Measurements from ENCODE around the gene PREX1.
A peak's percentile ranks its signal among the peaks of the same experiment; 100 is the strongest.

PREX1 gene

GRCh38 chr20:48674461-48674860 lies 153.3 kb downstream of the PREX1 start:
- Histone ChIP-seq H3K23ac (ENCODE audit: low read depth, low read length, poor library complexity) (no peak overlapping the region), H3K9ac (ENCODE audit: low read depth, low read length, poor library complexity) (no peak overlapping the region)
- WGBS, 2 donors (ENCODE audit: extremely low coverage in 2 of 2, insufficient read length in 2 of 2, insufficient replicate concordance in 1 of 2), result no CpG with 5 or more reads among the region's 3 CpGs

GRCh38 chr20:48673507-48673906 lies 154.3 kb downstream of the PREX1 start:
- no peak overlapping the region for H4K91ac ChIP-seq (ENCODE audit: low read depth, low read length, poor library complexity)
- no peak overlapping the region for H2BK15ac ChIP-seq (ENCODE audit: low read length)
- H2BK12ac ChIP-seq (ENCODE audit: low read length), result no peak overlapping the region
- no peak overlapping the region for H3K23ac ChIP-seq (ENCODE audit: low read depth, low read length, poor library complexity)
- no peaks in the 10 kb centered on the region for H3K9me3 ChIP-seq (replicated peaks in 1 of 2; ENCODE audit: control insufficient read depth in 2 of 2, insufficient read depth in 1 of 2, low read depth in 1 of 2, low read length in 2 of 2)
- no peak for DNase-seq (ENCODE audit: low spot score)
- H2AK5ac ChIP-seq (ENCODE audit: low read depth, low read length), result no peak overlapping the region
- no peaks in the 10 kb centered on the region for H3K27me3 ChIP-seq (ENCODE audit: control insufficient read depth in 3 of 3, insufficient read depth in 3 of 3, low read depth in 1 of 3, low read length in 3 of 3)
- peaks cover 0 to 97% of the 10 kb centered on the region in 2 donors for H3K36me3 ChIP-seq (replicated peaks in 1 of 2; ENCODE audit: control insufficient read depth in 2 of 2, insufficient read depth in 2 of 2, low read length in 2 of 2)
- no peak overlapping the region for H3K14ac ChIP-seq (ENCODE audit: low read length)
- no peak overlapping the region for H3K9ac ChIP-seq (ENCODE audit: low read depth, low read length, poor library complexity)
- H3K18ac ChIP-seq (ENCODE audit: low read length), result no peak overlapping the region
- no peaks in the 10 kb centered on the region for H3K79me1 ChIP-seq (ENCODE audit: low read depth, low read length)
- no peak overlapping the region for H3K4ac ChIP-seq (ENCODE audit: low read length)
- no peak overlapping the region for H2BK120ac ChIP-seq (ENCODE audit: low read depth, low read length)
- no peak overlapping the region for H3K4me2 ChIP-seq (ENCODE audit: insufficient read depth, low read length, poor library complexity, severe bottlenecking)
- no peak overlapping the region for H4K8ac ChIP-seq (ENCODE audit: low read depth, low read length)
- no CpG with 5 or more reads among the region's 4 CpGs for WGBS, 2 donors (ENCODE audit: extremely low coverage in 2 of 2, insufficient read length in 2 of 2, insufficient replicate concordance in 1 of 2)
- no peak overlapping the region for H2AFZ ChIP-seq (ENCODE audit: low read length)
- H3K4me1 ChIP-seq (ENCODE audit: control insufficient read depth in 2 of 2, insufficient read depth in 1 of 2, low read depth in 1 of 2, low read length in 2 of 2), result no peaks in the 10 kb centered on the region
- no peak overlapping the region for H3K27ac ChIP-seq (replicated peaks; ENCODE audit: low read length)
- no peak overlapping the region for H3K4me3 ChIP-seq (ENCODE audit: low read length in 2 of 2)
- H2BK5ac ChIP-seq (ENCODE audit: low read length), result no peak overlapping the region

More at GRCh38 chr20:48674461-48674860, 153.3 kb downstream of the PREX1 start:
- Histone ChIP-seq H2BK15ac (ENCODE audit: low read length) (no peak overlapping the region), H2AFZ (ENCODE audit: low read length) (no peak overlapping the region), H3K27me3 (ENCODE audit: control insufficient read depth in 3 of 3, insufficient read depth in 3 of 3, low read depth in 1 of 3, low read length in 3 of 3) (no peaks in the 10 kb centered on the region), H2BK120ac (ENCODE audit: low read depth, low read length) (no peak overlapping the region), H3K36me3 (replicated peaks in 1 of 2; ENCODE audit: control insufficient read depth in 2 of 2, insufficient read depth in 2 of 2, low read length in 2 of 2) (peaks cover 0 to 97% of the 10 kb centered on the region in 2 donors), H4K8ac (ENCODE audit: low read depth, low read length) (no peak overlapping the region), H3K4me2 (ENCODE audit: insufficient read depth, low read length, poor library complexity, severe bottlenecking) (no peak overlapping the region), H3K4ac (ENCODE audit: low read length) (no peak overlapping the region), H2AK5ac (ENCODE audit: low read depth, low read length) (no peak overlapping the region), H3K9me3 (replicated peaks in 1 of 2; ENCODE audit: control insufficient read depth in 2 of 2, insufficient read depth in 1 of 2, low read depth in 1 of 2, low read length in 2 of 2) (no peaks in the 10 kb centered on the region), H2BK5ac (ENCODE audit: low read length) (no peak overlapping the region), H4K91ac (ENCODE audit: low read depth, low read length, poor library complexity) (no peak overlapping the region), H3K18ac (ENCODE audit: low read length) (no peak overlapping the region), H3K14ac (ENCODE audit: low read length) (no peak overlapping the region), H2BK12ac (ENCODE audit: low read length) (no peak overlapping the region), H3K79me1 (ENCODE audit: low read depth, low read length) (no peaks in the 10 kb centered on the region), H3K4me3 (ENCODE audit: low read length in 2 of 2) (no peak overlapping the region), H3K27ac (replicated peaks; ENCODE audit: low read length) (no peak overlapping the region), H3K4me1 (ENCODE audit: control insufficient read depth in 2 of 2, insufficient read depth in 1 of 2, low read depth in 1 of 2, low read length in 2 of 2) (no peaks in the 10 kb centered on the region)
- DNase-seq (ENCODE audit: low spot score), result no peak

DNA sequence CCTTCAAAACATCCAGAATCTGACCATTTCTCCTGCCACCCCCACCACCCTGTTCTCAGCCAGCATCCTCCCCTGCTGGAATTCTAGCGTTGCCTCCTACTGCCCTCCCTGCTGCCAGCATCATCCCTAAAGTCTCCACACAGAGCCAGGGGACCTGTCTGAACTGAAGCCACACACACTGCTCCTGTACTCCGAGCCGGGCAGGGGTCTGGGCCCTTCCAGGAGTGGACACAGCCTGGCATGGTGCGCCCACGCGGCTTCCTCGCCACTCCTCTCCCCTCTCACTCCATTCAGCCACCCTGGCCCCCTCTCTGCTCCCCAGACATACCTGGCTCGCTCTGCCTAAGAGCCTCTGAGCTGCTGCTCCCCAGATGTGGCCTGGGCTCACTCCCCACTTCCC lies 155.5 kb downstream of the PREX1 start:
- no CpG with 5 or more reads among the region's 8 CpGs for WGBS, 2 donors (ENCODE audit: extremely low coverage in 2 of 2, insufficient read length in 2 of 2, insufficient replicate concordance in 1 of 2)
- Histone ChIP-seq H3K4ac (ENCODE audit: low read length) (no peak overlapping the region), H2BK120ac (ENCODE audit: low read depth, low read length) (no peak overlapping the region), H3K23ac (ENCODE audit: low read depth, low read length, poor library complexity) (peak overlapping the region; percentile 27), H3K79me1 (ENCODE audit: low read depth, low read length) (no peaks in the 10 kb centered on the region), H3K36me3 (replicated peaks in 1 of 2; ENCODE audit: control insufficient read depth in 2 of 2, insufficient read depth in 2 of 2, low read length in 2 of 2) (peaks cover 0 to 98% of the 10 kb centered on the region in 2 donors), H2BK12ac (ENCODE audit: low read length) (no peak overlapping the region), H3K4me1 (ENCODE audit: control insufficient read depth in 2 of 2, insufficient read depth in 1 of 2, low read depth in 1 of 2, low read length in 2 of 2) (no peaks in the 10 kb centered on the region), H2BK5ac (ENCODE audit: low read length) (peak overlapping the region; percentile 59), H3K4me2 (ENCODE audit: insufficient read depth, low read length, poor library complexity, severe bottlenecking) (no peak overlapping the region), H3K4me3 (ENCODE audit: low read length in 2 of 2) (no peak overlapping the region), H3K27ac (replicated peaks; ENCODE audit: low read length) (no peak overlapping the region), H3K9me3 (replicated peaks in 1 of 2; ENCODE audit: control insufficient read depth in 2 of 2, insufficient read depth in 1 of 2, low read depth in 1 of 2, low read length in 2 of 2) (peaks cover 0 to 8% of the 10 kb centered on the region in 2 donors), H2AFZ (ENCODE audit: low read length) (no peak overlapping the region), H3K14ac (ENCODE audit: low read length) (peak overlapping the region; percentile 66), H3K27me3 (ENCODE audit: control insufficient read depth in 3 of 3, insufficient read depth in 3 of 3, low read depth in 1 of 3, low read length in 3 of 3) (no peaks in the 10 kb centered on the region), H2AK5ac (ENCODE audit: low read depth, low read length) (no peak overlapping the region), H3K18ac (ENCODE audit: low read length) (no peak overlapping the region), H4K8ac (ENCODE audit: low read depth, low read length) (no peak overlapping the region), H3K9ac (ENCODE audit: low read depth, low read length, poor library complexity) (no peak overlapping the region), H2BK15ac (ENCODE audit: low read length) (no peak overlapping the region), H4K91ac (ENCODE audit: low read depth, low read length, poor library complexity) (no peak overlapping the region)
- DNase-seq (ENCODE audit: low spot score), result no peak

DNA sequence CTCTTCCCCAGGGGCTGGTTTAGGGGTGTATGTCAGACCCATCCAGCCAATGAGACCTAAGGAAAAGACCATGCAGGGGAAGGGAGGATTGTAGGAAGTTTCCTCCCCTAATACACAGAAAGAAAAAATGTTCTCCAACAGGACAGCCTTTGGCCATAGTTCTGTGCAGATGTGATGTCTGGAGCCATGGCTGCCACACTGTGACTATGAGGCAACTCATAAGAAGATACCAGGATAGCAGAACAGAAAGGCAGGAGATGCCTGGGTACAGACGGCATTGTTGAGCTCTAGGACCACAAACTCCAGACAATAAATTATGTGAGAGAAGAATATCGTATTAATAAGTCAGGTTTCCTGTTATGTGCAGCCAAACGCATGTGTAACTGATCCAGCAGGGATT lies 156.7 kb downstream of the PREX1 start:
- no peaks in the 10 kb centered on the region for H3K79me1 ChIP-seq (ENCODE audit: low read depth, low read length)
- H3K14ac ChIP-seq (ENCODE audit: low read length), result no peak overlapping the region
- H2BK15ac ChIP-seq (ENCODE audit: low read length), result no peak overlapping the region
- H3K27ac ChIP-seq (replicated peaks; ENCODE audit: low read length), result no peak overlapping the region
- no peak overlapping the region for H3K4ac ChIP-seq (ENCODE audit: low read length)
- H3K36me3 ChIP-seq (replicated peaks in 1 of 2; ENCODE audit: control insufficient read depth in 2 of 2, insufficient read depth in 2 of 2, low read length in 2 of 2), result peaks cover under 1 to 96% of the 10 kb centered on the region in 2 donors
- no peak overlapping the region for H3K4me3 ChIP-seq (ENCODE audit: low read length in 2 of 2)
- no peak for DNase-seq (ENCODE audit: low spot score)
- H3K4me1 ChIP-seq (ENCODE audit: control insufficient read depth in 2 of 2, insufficient read depth in 1 of 2, low read depth in 1 of 2, low read length in 2 of 2), result no peaks in the 10 kb centered on the region
- no peak overlapping the region for H2AFZ ChIP-seq (ENCODE audit: low read length)
- no peak overlapping the region for H3K23ac ChIP-seq (ENCODE audit: low read depth, low read length, poor library complexity)
- H4K91ac ChIP-seq (ENCODE audit: low read depth, low read length, poor library complexity), result no peak overlapping the region
- H2BK12ac ChIP-seq (ENCODE audit: low read length), result no peak overlapping the region
- peaks cover 2 to 16% of the 10 kb centered on the region in 2 donors for H3K9me3 ChIP-seq (replicated peaks in 1 of 2; ENCODE audit: control insufficient read depth in 2 of 2, insufficient read depth in 1 of 2, low read depth in 1 of 2, low read length in 2 of 2)
- no peaks in the 10 kb centered on the region for H3K27me3 ChIP-seq (ENCODE audit: control insufficient read depth in 3 of 3, insufficient read depth in 3 of 3, low read depth in 1 of 3, low read length in 3 of 3)
- H4K8ac ChIP-seq (ENCODE audit: low read depth, low read length), result no peak overlapping the region
- no CpG with 5 or more reads among the region's 3 CpGs for WGBS, 2 donors (ENCODE audit: extremely low coverage in 2 of 2, insufficient read length in 2 of 2, insufficient replicate concordance in 1 of 2)
- H2BK120ac ChIP-seq (ENCODE audit: low read depth, low read length), result no peak overlapping the region
- no peak overlapping the region for H3K4me2 ChIP-seq (ENCODE audit: insufficient read depth, low read length, poor library complexity, severe bottlenecking)
- no peak overlapping the region for H2AK5ac ChIP-seq (ENCODE audit: low read depth, low read length)
- no peak overlapping the region for H3K18ac ChIP-seq (ENCODE audit: low read length)
- no peak overlapping the region for H3K9ac ChIP-seq (ENCODE audit: low read depth, low read length, poor library complexity)
- H2BK5ac ChIP-seq (ENCODE audit: low read length), result no peak overlapping the region
